ENCODE measurements around the gene ABHD12B.
"Not testable (repeated sequence)": the region's sequence is repeated elsewhere in the genome, so short reads cannot be mapped to it uniquely, and the experiment has no call there.

The ABHD12B gene

DNA sequence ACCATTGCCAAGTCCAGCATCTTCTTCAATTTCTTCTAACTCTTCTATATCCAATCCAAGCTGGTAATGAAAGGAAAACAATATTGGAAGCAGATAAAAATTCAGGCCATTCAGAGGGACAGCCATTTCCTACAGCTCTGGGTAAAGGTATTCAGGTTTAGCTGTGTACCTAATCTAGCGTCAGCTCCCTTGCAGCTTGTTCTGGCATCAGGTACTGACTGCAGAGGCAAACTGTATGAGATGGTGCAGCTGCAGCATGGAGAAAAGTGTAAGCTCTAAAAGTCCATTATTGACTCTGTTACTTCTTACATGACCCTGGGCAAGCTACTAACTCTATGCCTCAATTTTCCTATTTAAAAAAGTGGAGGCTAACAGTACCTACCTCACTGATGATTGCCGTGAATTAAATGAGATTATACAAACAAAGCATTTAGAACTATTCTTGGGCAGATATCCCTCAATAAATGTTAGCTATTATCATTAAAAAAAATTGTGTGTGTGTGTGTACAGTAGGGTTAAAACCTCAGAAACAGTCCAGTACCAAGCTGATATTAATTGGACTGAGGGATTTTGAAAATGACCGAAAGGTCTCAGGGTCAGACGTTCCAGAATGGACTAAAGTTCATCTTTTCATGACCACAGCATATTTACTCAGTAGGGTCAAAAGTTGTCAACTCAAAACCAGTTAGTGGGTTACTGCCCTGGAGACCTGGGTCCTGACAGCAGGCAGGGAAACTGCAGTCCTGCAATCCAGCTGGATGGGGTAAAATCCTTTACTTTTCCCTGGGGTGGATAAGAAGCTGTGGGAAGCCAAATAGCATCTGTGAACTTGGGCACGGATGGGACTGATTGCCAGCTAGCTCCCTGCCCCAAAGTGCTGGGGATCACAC lies 63.5 kb downstream of the ABHD12B start:
- DNase-seq (ENCODE audit: low spot score) = no peak

DNA sequence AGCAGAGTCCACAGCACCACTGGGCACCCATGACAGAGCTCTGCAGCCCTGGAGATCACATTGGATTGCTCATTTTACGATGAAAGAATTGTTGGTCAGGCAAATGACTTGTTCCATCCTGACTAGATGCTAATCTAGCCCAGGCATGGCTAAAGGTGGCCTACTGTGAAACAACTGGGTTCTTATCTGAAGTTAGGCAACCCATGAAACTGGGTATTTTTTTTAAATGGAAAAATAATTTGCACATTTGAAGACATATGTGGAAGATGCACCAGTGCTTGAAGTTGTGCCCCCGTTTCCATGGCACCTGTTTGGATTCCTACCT lies 64.1 kb downstream of the ABHD12B start:
- DNase-seq (ENCODE audit: low spot score) = no peak

DNA sequence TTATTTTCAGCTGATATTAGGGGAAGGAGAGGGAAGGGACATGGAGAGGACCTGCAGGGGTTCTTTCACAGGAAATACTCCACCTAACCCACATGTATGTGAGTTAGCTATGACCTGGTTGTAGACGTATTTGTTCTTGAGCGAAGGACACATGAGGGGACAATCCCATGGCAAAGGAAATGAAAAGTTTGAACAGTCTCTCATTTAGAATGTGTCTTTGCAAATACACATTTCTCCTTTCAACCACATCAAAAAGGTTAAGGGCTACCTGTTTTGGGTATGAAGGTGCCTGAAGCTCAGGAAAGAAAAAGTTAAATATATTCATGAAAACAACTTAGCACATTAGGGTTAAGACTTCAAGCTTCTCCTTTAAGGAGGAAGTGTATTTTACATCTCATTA lies 65.0 kb downstream of the ABHD12B start:
- no peak for DNase-seq (ENCODE audit: low spot score)

DNA sequence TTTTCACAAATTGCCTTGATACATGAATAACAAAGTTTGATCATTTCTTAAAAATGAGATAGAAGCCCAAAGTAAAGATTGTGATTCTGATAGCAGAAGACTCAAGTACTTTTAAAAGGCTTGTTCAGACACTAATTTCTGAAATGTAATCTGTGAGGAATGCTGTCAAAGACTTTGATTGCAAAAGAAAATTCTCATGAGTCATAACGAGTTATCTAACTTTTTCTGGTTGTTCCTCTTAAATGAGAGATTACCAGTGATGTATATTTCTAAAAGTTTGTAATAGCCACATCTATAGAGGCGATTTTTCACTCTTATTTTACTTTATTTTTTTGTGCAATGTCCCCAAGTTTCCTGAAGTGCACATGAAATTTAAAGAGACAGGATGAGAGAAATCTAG lies 65.5 kb downstream of the ABHD12B start:
- DNase-seq (ENCODE audit: low spot score) = no peak

DNA sequence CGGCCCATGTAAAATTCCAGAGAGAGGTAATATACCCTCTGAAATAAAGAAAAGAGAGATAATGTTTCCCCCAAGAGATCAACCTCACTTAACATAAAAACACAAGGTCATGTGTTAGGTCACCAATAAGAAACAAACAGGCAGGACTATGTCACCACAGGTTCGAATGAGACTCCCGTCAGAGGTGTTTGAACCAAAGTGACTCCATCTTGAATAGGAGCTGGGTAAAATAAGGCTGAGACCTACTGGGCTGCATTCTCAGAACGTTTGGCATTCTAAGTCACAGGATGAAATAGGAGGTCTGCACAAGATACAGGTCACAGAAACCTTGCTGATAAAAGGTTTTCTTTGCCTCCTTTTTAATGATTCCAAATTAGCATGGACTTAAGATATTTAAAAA lies 65.9 kb downstream of the ABHD12B start:
- DNase-seq (ENCODE audit: low spot score) = no peak

DNA sequence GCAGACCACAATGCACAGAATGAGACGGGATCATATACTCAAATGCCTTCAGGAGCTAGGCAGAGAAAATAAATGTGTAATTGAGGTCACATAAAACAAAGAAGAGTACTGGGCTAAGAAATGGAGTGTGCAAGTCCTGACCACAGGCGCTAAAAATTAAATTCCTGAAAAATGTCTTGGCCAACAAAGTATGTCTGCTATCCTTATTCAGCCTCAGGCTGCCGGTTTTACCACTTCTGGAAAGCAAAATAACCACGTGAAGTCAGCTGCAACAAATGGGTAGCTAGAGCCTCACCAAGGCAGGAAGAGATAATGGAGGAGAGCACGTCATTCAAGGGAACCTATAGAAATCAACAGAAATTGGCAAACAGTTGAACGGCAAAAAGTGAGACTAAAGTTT lies 69.3 kb downstream of the ABHD12B start:
- no peak for DNase-seq (ENCODE audit: low spot score)

DNA sequence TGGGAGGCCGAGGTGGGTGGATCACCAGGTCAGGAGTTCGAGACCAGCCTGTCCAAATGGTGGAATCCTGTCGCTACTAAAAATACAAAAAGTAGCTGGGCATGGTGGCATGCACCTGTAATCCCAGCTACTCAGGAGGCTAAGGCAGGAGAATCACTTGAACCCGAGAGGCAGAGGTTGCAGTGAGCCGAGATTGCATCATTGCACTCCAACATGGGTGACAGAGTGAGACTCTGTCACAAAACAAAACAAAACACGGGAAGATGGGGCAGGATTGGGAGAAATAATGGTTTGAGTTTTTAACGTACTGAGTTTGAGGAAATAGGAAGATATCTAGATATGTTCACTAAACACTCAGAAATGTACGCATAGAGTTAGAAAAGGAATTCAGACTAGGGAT lies 69.8 kb downstream of the ABHD12B start:
- not testable (repeated sequence) for DNase-seq (ENCODE audit: low spot score)

DNA sequence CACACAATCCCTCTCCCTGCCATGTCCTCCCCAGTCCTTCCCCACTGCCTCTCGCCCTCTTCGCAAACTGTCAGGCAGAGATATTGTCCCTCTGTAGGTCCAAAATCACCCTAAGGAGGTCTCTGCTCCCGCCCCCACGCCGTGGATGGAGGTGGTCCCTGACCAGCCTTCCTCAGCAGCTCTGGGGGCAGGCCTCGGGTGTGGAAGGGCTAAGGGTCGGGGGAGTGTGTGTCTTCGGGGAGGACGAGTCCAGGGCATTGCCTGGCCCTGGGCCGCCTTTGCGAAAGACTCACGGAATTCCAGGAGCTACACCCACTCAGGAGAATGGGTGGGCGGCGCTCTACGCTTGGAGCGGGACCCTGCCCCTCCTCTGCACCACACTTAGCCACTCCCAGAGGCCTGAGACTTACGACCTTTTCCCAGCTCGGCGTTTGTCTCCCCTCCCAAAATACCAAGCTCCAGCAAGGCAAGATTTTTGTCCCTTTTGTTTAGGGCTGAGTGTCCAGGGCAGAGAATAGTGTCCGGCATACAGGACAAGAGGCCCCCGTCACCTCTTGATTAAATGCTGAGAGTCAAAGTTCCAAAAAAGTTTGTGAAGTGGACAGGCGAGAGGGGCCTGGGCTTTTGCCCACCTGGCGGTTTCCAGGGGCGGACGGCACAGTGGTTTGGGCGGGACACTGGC lies 71.5 kb downstream of the ABHD12B start:
- no peak for DNase-seq (ENCODE audit: low spot score)

DNA sequence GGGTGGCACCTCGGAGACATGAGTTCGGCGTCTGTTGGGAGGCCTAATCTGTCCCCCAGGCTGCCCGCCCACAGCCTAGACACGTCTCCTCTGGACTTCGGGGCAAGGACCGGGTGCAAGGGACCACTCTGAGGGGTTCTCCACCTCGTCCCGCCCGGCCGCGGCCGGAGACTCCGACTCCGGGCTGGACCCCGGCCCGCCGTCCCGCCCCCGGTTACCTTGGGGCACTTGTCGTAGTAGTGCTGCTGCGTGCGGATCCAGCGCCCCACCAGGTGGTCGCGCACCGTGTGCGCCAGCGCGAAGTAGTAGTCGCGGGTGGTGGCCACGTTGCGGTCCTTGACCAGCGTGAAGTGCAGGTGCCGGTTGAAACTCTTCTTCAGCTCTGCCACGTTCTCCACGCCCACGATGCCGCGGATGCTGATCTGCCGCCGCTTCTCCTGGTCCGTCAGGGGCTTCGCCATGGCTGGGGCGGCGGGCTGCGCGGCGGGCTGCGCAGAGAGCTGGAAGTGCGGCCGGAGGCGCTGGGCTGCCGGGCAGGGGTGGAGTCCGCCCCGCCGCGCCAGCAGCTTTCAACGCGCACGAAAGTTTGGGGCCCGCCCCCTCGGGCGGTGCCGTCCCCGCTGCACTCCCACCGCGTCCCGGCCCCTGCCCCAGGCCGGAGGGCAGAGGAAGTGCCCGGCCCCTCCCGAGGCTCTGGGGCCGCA lies 72.2 kb downstream of the ABHD12B start, which contains the start of gene PYGL:
PYGL (minus strand) TSS at position 541 of the 704 bp plus-strand sequence; CDS start at position 461, 80 bp downstream.
- no peak for DNase-seq (ENCODE audit: low spot score)

DNA sequence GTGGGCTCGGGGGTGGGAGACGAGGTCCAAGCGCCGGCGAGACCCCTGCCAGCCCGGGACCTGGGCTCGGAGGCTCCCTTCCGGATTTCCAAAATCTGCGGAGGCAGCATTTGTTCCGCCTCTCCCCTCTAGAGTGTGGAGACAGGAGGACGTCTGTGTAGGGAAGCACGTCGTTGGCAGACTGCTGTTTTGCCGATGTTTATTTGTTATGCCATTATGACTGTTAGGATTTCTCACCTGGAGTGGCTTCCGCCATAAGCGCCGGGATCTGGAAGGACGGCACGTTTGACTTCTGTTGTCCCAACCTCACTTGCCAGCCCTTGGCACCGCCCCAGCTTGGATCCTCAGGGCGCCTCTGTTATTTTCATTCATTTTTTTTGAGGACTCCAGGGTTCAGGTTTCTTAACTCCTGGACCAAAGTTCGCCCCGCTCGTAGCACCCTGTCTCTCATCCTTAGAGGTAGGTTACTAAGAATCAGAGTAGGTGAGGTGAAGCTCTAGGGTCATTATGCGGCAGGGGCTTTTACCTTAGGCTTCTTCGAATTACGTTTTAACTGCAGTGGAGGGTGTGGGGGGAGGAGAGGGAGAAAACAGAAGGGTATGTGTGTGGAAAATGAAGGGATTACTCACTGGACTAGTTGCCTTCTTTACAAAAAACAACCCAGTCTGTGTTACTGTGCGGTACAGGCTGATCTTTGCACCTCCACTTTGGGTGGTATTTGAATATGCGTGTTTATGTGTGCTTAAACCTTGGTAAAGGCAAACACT lies 73.0 kb downstream of the ABHD12B start:
- DNase-seq (ENCODE audit: low spot score) = no peak

DNA sequence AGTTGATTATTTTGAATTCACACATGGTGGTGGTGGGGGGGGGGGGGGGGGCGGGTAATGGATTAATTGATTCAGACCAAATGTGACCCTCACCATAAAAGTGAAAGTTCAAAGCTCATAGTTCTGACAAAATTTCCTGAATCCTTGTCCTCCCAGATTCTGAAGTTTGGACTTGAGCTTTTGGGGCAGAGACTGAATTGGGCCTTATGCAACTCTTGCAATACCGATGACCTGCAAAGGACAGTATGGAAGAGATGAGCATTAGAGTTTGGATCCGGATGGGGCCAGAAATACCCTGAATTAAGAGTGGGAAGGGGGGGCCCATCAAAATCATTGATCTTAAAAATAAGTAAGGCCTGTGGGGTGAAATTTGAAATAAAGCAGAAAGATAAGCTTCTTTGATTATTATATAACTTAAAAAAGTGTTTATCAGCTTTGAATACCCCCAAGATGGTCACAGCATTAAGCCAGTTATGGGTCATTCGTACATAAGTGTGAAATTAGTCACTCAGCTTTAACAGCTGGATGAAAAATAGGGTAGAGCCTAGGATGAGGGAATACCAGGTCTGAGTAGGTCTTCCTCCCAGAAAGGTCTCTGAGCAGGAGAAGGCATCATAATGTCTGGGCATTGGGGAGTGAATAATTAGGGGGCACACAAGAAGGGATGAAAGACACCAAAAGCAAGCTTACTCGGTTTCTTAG lies 74.5 kb downstream of the ABHD12B start:
- no peak for DNase-seq (ENCODE audit: low spot score)

DNA sequence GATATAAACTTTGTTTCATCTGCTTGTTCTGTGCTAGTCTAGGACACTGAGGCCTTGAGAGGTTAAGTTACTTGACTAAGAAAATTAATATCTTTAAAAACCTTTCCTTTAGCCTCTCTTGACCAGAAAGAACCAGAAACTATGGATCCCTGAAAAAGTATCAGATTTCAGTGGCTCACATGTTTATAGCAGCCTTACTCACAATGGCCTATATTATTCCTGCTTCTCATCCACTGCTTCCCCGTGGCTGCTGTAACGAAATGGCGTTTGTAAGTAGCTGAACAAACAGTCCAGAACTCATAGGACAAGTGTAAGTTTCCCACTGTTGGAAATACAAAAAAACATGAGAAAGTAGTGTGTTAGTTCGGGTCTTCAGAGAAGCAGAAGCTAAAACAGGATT lies 75.6 kb downstream of the ABHD12B start:
- no peak for DNase-seq (ENCODE audit: low spot score)

DNA sequence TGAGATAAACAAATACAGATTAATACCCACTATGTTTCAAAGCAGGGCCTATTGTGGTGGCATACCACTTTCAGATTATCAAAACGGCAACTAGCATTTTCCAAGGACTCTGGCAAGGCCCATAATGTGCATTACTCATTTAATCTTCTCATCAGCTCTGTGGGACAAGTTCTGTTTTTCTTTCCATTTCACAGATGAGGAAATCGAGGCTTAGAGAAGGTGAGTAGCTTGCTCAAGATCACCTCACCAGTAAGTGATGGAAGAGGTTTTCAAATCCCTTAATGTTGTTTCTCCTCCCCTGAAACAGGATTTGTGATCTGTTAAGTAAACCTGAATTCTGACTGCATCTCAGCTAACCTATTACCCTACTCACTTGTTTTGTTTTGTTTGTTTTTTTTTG lies 76.4 kb downstream of the ABHD12B start:
- no peak for DNase-seq (ENCODE audit: low spot score)

DNA sequence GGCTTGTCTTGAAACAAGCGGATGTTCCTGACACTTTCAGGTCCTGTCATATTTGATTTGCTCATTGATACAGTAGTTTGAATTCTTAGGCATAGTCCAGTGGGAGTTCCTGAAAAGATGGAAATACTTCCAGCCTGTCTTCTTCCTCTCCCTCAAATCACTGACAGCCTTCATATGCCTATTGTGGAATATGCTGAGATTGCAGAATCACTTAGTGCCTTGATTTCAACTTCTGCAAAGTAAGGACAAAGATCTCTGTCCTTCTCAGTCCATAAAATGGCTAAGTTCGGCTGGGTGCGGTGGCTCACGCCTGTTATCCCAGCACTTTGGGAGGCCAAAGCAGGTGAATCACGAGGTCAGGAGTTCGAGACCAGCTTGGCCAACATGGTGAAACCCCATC lies 79.2 kb downstream of the ABHD12B start:
- DNase-seq (ENCODE audit: low spot score) = no peak

DNA sequence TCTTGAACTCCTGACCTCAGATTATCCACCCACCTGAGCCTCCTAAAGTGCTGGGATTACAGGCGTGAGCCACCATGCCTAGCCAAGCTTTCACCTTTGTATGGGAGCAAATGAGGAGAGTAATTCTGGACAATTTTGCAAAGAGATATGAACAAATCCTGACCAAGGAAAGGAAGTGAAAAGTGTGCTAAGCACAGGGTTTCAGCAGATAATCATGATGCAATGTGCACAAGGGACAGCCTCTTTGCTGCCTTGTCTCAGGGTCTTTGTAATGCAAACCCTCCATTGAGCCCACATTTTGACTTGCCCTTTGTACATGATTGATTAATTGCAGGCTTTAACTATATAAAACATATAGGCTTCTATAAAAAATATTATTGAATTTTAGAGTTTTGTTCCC lies 81.6 kb downstream of the ABHD12B start:
- no peak for DNase-seq (ENCODE audit: low spot score)

Measured in hematopoietic multipotent progenitor cell treated with erythropoietin and hydrocortisone succinate and interleukin-3 and kit ligand, for 17 days (in vitro differentiated cells).